ENCODE results near the gene LIMK1.
"Not testable (repeated sequence)": the region's sequence is repeated elsewhere in the genome, so short reads cannot be mapped to it uniquely, and the experiment has no call there.

Gene LIMK1

GRCh38 chr7:74143383-74143782, 59.8 kb downstream of the LIMK1 start:
- DNase-seq (ENCODE audit: insufficient read length) (no peak), FAIRE-seq (no peak)

GRCh38 chr7:74148491-74148890, 64.9 kb downstream of the LIMK1 start:
- TF ChIP-seq POLR2AphosphoS5 (IDR thresholded peaks at IDR 0.05; ENCODE audit: low read depth, low read length) (no peak), TAF1 (IDR thresholded peaks at IDR 0.05; ENCODE audit: borderline replicate concordance, low read depth, low read length) (no peak), POLR2A (IDR thresholded peaks at IDR 0.05; ENCODE audit: low read depth, low read length) (no peak)
- FAIRE-seq (no peak), DNase-seq (ENCODE audit: insufficient read length) (no peak)

More at GRCh38 chr7:74143383-74143782, 59.8 kb downstream of the LIMK1 start:
- TF ChIP-seq TAF1 (IDR thresholded peaks at IDR 0.05; ENCODE audit: borderline replicate concordance, low read depth, low read length), result no peak
- no peak for TF ChIP-seq POLR2AphosphoS5 (IDR thresholded peaks at IDR 0.05; ENCODE audit: low read depth, low read length)
- no peak for TF ChIP-seq POLR2A (IDR thresholded peaks at IDR 0.05; ENCODE audit: low read depth, low read length)

- no peak for TF ChIP-seq POLR2A (IDR thresholded peaks at IDR 0.05; ENCODE audit: low read depth, low read length)
- no peak for TF ChIP-seq POLR2AphosphoS5 (IDR thresholded peaks at IDR 0.05; ENCODE audit: low read depth, low read length)
- no peak for TF ChIP-seq TAF1 (IDR thresholded peaks at IDR 0.05; ENCODE audit: borderline replicate concordance, low read depth, low read length)
- no peak for FAIRE-seq
- DNase-seq (ENCODE audit: insufficient read length), result no peak
Observed at GRCh38 chr7:74149071-74149470, 65.5 kb downstream of the LIMK1 start.

DNA sequence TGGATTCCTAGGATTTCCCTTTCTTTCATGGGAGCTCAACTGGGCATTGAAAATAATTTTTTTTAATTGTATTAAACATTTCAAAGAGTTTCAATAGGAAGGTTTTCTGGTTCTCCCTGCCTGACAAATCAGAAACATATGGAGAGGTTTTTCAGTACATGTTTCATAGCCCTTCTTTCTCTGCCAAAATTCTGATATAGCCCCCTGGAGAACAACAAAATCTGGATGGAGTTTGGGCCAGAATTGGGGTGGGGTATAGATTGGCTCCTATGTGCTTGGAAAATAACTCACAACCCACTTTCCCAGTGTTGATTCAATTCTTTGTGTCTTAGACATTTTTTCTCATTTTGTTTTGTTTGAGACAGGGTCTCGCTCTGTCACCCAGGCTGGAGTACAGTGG, 66.0 kb downstream of the LIMK1 start:
- TF ChIP-seq POLR2AphosphoS5 (IDR thresholded peaks at IDR 0.05; ENCODE audit: low read depth, low read length), result no peak
- TF ChIP-seq POLR2A (IDR thresholded peaks at IDR 0.05; ENCODE audit: low read depth, low read length), result no peak
- TF ChIP-seq TAF1 (IDR thresholded peaks at IDR 0.05; ENCODE audit: borderline replicate concordance, low read depth, low read length), result no peak
- DNase-seq (ENCODE audit: insufficient read length) (no peak), FAIRE-seq (no peak)

- TF ChIP-seq TAF1 (IDR thresholded peaks at IDR 0.05; ENCODE audit: borderline replicate concordance, low read depth, low read length) (no peak), POLR2A (IDR thresholded peaks at IDR 0.05; ENCODE audit: low read depth, low read length) (no peak), POLR2AphosphoS5 (IDR thresholded peaks at IDR 0.05; ENCODE audit: low read depth, low read length) (no peak)
- no peak for FAIRE-seq
- no peak for DNase-seq (ENCODE audit: insufficient read length)
Observed at GRCh38 chr7:74153736-74154135, 70.1 kb downstream of the LIMK1 start.

GRCh38 chr7:74155810-74156395, 72.3 kb downstream of the LIMK1 start:
- no peak for DNase-seq (ENCODE audit: insufficient read length)
- FAIRE-seq, result no peak
- TF ChIP-seq POLR2A (IDR thresholded peaks at IDR 0.05; ENCODE audit: low read depth, low read length) (no peak), TAF1 (IDR thresholded peaks at IDR 0.05; ENCODE audit: borderline replicate concordance, low read depth, low read length) (no peak), POLR2AphosphoS5 (IDR thresholded peaks at IDR 0.05; ENCODE audit: low read depth, low read length) (no peak)

DNA sequence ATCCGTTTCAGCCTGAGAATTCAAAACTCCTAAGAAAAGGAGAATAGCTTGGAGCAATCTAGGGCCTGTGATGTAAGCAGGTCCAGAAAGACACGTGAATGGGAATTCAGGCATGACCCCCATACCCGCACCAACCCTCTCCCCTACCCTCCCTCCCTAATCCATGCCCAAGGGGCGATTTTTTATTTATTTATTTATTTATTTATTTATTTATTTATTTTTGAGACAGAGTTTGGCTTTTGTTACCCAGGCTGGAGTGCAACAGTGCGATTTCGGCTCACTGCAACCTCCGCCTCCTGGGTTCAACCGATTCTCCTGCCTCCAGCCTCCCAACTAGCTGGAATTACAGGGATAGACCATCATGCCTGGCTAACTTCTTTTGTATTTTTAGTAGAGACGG, 74.0 kb downstream of the LIMK1 start:
- FAIRE-seq (no peak), DNase-seq (ENCODE audit: insufficient read length) (no peak)

DNA sequence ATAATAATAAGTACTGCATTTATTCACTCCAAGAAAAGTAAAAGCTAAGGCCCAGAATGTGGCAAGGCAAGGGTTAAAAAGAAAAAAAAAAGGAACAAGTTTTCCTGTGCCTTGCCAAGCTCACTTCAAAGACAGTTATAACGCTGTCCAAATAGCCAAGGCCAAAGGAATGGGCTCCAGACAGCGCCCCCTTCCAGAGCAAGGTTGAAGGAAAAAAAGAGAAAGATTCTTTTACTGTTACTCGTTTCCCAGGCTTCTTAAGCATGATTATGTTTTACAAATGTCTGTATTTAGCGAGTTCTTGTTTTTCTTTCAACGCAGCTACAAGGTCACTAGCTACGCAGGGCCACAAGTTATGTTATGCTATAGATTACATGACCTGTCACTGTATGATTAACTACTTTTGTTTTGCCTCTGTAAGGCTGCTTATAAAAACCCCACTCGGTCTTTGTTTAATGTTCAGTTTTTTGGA, 81.4 kb downstream of the LIMK1 start:
- TF ChIP-seq TAF1 (IDR thresholded peaks at IDR 0.05; ENCODE audit: borderline replicate concordance, low read depth, low read length) (no peak), POLR2AphosphoS5 (IDR thresholded peaks at IDR 0.05; ENCODE audit: low read depth, low read length) (no peak), POLR2A (IDR thresholded peaks at IDR 0.05; ENCODE audit: low read depth, low read length) (no peak)
- no peak for FAIRE-seq
- no peak for DNase-seq (ENCODE audit: insufficient read length)

More for the DNA sequence above, 74.0 kb downstream of the LIMK1 start:
- no peak for TF ChIP-seq POLR2AphosphoS5 (IDR thresholded peaks at IDR 0.05; ENCODE audit: low read depth, low read length)
- no peak for TF ChIP-seq TAF1 (IDR thresholded peaks at IDR 0.05; ENCODE audit: borderline replicate concordance, low read depth, low read length)
- no peak for TF ChIP-seq POLR2A (IDR thresholded peaks at IDR 0.05; ENCODE audit: low read depth, low read length)

GRCh38 chr7:74165867-74166593, 82.4 kb downstream of the LIMK1 start:
- no peak for FAIRE-seq
- no peak for DNase-seq (ENCODE audit: insufficient read length)
- no peak for TF ChIP-seq POLR2AphosphoS5 (IDR thresholded peaks at IDR 0.05; ENCODE audit: low read depth, low read length)
- TF ChIP-seq POLR2A (IDR thresholded peaks at IDR 0.05; ENCODE audit: low read depth, low read length), result no peak
- no peak for TF ChIP-seq TAF1 (IDR thresholded peaks at IDR 0.05; ENCODE audit: borderline replicate concordance, low read depth, low read length)

DNA sequence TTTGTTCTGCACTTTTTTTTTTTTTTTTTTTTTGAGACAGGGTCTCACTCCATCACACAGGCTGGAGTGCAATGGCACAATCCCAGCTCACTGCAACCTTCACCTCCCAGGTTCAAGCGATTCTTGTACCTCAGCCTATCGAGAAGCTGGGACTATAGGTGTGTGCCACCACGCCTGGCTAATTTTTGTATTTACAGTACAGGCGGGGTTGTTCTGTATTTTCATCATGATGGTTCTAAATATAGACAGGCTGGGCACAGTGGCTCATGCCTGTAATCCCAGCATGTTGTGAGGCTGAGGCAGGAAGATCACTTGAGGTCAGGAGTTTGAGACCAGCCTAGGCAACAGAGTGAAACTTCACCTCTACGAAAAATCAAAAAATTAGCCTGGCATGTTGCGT, 83.7 kb downstream of the LIMK1 start:
- not testable (repeated sequence) for DNase-seq (ENCODE audit: insufficient read length); FAIRE-seq
